Stomach (tissue), 4 donors: Measurements from ENCODE around the gene TMEM187.

Experiments used
- POLR2A ChIP-seq, 4 donors: fragments of 450-650 bp; IDR thresholded peaks; one replicate each; pipeline ENCODE4 v1.6.1; 2016; ENCODE audit warnings: antibody characterized with exemption in 4 of 4, control low read depth in 2 of 4, mild to moderate bottlenecking in 1 of 4, moderate library complexity in 1 of 4
- POLR2AphosphoS5 ChIP-seq, 3 donors: sonication (generic); formaldehyde crosslinking; IDR thresholded peaks; one replicate each; pipeline ENCODE4 v1.6.1; 2016; ENCODE audit warnings: antibody characterized with exemption in 3 of 3
- TF ChIP-seq, protein P1 (sequence below), 7 experiments: fragments of 450-650 bp in 4 of 7; fragments of 200-600 bp in 3 of 7; sonication (generic) in 3 of 7; IDR thresholded peaks; one replicate each; pipeline ENCODE4 v1.5.1; 2016 to 2019; ENCODE audit warnings: antibody characterized with exemption in 7 of 7, control low read depth in 2 of 7, mild to moderate bottlenecking in 1 of 7

- TF ChIP-seq, protein P1, sequence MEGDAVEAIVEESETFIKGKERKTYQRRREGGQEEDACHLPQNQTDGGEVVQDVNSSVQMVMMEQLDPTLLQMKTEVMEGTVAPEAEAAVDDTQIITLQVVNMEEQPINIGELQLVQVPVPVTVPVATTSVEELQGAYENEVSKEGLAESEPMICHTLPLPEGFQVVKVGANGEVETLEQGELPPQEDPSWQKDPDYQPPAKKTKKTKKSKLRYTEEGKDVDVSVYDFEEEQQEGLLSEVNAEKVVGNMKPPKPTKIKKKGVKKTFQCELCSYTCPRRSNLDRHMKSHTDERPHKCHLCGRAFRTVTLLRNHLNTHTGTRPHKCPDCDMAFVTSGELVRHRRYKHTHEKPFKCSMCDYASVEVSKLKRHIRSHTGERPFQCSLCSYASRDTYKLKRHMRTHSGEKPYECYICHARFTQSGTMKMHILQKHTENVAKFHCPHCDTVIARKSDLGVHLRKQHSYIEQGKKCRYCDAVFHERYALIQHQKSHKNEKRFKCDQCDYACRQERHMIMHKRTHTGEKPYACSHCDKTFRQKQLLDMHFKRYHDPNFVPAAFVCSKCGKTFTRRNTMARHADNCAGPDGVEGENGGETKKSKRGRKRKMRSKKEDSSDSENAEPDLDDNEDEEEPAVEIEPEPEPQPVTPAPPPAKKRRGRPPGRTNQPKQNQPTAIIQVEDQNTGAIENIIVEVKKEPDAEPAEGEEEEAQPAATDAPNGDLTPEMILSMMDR (IDR thresholded peaks at IDR 0.05): no peak
- TF ChIP-seq POLR2A (IDR thresholded peaks at IDR 0.05) (peak in 1 of 4 donors; percentile 41), POLR2AphosphoS5 (IDR thresholded peaks at IDR 0.05) (peak; percentile 13 to 60 (median 58))
Measured at GRCh38 chrX:153971124-153971449, 1.5 kb upstream of the TMEM187 start.
